Measurements from ENCODE around the gene STK39.
A peak's percentile ranks its signal among the peaks of the same experiment; 100 is the strongest.

Gene STK39

DNA sequence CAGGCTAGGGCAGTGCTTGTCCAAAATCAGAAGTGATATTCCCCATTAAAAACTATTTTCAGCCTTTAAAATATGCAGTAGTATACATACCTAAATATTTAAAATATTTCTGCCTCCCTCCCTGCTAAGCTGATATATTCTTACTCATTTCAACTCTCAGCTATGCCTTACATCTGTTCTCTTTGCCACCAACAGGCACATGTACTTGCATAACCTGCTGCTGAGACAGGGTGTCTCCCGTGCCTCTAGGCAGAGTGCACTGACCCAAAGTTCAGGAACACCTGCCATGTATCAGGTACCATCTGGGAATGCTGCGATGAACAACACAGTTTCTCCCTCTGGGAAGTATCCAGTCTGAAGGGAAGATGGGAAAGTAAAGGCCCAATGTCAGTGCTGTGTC lies 91.7 kb downstream of the STK39 start:
- no peak for DNase-seq

DNA sequence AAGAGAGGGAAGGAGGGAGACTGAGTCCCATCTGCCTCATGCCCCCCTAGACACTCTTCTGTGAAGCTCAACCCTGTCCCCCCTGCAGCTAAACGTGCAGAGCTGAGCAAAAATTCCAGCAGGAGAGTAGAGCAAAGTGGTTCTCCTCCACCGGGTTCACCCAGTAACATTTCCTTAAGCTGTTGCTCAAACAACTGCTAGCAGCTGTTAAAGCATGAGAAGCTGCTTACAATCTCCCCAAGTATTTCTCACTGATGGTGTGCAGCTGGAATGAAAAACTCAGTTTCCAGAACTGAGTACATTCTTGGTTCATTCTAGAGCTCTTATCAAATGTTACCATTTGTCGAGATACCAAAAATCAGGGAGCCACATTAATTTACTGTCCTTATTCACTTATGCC lies 92.3 kb downstream of the STK39 start:
- DNase-seq, result no peak

DNA sequence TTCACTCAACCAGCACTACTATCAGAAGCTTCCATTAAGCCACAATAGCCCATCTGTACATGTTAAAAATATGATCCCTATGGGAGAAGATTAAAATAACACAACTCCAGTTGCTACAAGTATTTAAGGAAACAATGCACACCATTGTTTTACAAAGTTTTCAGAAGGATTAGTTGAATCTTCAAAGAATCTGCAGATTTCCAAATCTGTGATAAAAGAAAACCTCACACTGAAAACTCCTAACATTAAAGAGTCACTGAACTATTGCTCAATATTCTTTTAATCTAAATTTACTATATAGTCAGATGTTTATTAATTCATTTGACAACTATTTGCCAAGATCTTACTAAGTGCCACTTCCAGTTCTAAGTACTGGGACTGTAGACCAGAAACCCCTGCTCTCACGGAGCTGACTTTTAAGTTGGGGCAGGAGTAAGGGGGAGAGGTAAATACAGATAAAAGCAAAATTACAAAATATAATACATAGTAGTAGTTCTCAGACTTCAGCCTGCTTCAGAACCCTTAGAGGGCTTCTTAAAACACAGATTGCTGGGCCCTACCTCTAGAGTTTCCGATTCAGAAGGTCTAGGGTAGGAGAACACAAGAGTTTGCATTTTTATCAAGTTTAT lies 94.4 kb downstream of the STK39 start:
- DNase-seq, result no peak

DNA sequence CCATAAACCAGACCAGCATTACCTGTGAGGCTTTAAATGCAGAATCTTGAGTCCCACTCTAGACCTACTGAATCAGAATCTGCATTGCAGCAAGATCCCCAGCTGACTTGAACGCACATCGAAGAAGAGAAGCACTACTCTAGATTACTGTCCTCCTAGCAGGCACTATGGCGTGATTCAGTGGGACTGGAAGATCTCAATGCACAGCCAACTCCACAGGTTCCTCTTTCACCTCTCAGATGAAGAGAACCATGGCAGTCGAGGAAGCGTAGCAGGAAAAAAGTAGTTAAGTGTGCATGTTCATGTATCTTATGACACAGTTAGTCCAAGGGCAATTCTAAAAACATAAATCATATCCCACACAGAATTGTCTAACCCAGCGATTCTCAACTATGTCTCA lies 97.4 kb downstream of the STK39 start:
- no peak for DNase-seq

DNA sequence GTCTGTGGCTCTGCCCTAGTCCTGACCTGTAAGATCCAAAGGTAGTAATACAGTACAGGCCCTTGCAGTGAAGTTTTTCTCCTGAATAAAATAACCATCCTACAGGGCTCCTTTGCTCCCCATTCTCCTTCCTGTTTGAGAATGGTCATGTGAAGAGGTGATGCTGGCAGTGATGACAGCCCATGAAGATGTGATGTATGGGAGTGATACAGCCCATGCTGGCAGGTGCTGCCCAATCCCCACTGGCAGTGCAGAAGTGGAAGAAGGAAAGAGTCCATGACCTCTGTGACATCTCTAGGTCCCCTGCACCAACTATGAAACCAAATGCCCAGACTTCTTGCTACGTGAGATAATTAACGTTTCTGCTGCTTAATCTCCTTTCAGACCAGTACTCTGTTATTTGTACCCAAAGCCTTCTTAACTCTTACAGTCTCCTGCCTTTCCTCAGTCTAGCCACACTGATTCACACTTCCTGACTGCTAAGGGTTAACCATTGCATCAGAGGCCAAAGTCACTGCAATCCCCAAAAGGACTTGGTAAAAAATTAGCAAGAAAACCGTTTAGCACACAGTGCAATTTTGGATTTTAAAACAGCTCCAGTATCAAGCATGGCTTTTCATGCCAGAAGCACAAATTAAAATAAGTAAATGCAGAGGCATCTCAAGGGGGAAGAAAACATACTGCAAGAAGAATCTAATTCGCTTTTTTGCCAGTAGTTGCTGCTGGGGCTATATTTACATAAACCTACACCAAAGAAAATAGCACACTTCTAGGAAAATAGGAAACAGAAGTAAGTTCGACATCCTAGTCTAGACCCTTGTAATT lies 98.0 kb downstream of the STK39 start:
- no peak for DNase-seq

DNA sequence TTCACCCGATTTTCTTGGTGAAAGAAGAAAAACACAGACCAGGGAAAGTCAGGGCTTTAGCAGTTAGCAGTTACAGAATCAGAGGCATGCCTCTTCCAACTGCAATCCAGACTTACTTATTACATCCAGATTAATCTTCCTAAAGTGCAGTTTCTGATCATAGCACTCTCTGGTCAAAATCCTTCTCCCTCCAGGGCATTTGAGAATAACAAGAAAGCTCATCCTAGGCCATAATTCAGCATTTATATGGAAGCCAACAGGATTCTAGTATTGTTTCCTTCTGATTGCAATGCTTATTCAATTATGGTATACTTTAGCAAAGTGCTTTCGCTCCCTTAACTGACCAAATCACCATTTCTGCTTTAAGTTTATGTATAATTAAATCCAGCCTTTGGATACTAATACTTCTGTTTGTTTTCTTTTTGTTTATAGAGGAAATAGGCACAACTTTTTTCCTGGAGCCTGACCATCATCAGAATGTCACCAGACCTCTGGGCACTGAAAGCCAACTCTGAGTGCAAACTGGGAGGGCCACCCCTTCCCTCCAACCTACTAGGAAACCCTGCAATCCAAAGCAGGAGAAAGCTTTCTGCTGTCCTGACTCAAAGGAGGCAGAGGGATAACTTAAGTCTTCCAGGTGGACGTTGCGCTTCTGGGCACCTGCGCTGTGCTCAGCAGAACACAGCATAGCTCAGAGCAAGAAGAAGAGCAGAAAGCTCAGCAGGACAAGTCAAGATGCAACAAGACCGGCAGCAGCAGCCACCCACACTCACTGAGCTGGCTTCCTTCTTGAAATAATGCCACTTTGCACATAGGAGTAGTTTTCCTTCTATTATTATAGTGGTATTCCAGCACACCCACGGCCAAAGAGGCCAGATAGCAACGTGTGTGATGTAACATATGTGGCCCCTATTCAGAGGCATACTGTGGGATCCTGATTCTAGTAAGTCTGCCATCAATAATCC lies 99.3 kb downstream of the STK39 start:
- no peak for DNase-seq

DNA sequence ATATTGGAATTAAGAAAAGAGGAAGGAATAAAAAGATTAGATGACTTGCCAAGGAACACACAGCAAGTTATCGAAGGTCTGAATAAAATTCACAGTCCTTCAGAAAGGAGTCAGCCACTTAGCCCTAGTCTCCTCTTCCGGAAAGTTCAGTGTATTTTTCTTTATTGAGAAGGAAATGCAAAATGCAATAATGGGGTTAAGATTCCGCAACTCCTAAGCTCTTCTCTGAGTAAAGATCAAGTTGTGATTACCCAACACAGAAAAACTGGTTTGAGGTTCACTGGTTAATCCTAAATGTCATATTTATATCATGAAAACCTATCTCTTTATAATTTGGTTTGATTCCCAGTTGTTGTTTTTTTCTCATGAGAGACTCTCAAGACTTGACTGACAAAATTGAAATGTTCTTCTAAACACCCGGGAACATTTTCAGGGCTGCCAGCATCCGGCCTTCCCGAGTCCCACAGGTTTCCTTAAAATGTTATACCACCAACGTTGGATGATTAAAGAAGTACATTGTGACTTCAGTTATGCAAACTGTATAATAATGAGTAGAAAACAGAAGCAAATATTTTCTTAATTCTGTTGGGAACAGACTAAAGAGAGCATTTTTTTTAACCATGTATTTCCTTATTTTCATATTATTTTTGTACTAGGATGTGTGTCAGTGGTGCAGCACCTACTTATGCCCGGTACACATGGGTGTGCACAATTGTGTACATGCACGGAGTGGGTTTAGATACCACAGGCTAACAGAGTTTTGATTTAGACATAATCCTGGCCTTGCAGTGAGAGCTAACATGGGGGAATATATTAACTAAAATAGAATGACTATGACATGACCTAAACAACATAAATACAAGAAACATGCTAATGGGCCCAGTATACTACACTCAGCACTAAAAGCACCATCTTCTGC lies 100.2 kb downstream of the STK39 start:
- peak; percentile 65 for DNase-seq

DNA sequence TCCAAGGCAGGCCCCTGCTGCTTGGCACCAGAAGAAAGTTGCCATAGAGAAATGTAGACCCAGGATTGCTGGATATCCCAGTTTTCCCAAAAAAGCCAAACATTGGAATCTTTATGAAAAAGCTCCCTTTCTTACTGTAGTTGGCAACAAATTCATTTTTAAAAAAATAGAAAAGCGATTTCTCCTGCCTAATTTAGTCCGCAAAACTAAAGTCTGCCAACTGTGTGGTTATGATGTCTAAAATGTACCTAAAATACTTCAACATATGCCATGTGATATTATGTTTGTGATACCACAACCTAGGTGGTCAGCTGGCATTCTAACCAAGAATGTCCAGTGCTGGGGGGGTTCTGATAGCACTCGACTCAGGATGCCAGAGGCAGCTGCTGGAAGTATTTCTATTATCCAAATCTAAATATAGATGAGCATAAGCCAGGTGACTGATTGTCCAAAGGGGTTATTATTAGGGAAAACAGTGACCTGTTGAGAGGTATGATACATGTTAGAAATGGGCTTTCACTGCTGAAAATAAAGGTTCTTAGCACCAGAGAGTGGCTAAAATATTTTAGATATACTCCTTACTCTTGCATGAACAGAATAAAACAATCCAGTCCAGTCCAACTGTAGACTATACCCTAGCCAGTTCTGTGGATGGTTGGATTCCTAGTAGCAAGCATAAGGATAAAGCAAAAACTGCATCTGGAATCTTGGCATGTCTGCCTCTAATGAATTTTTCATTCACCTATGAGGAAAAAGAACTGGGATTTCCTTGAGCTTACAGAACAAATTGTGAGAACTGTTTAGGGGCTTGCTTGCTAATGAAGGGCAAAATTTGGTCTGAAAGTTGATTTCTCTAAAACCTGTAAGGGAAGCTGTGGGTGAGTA lies 101.7 kb downstream of the STK39 start:
- no peak for DNase-seq

DNA sequence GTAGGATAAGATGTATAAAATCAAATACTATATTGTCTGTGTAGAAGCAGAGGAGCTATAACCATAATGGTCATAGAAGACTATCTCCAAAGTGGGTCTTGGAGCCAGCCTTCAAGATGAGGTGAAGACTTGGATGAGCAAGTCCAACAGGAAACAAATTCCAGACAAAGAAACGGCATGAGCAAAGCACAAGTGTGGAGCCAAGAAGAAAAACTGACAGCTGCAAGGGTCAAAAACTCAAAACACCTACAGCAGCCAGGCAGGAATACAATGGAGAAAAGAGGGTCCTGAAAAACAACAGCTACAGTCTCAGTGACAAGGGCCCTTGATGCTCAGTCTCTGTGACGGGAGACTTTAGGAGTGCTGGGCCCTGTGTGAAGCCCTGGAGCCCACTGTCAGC lies 102.4 kb downstream of the STK39 start:
- DNase-seq, result no peak

DNA sequence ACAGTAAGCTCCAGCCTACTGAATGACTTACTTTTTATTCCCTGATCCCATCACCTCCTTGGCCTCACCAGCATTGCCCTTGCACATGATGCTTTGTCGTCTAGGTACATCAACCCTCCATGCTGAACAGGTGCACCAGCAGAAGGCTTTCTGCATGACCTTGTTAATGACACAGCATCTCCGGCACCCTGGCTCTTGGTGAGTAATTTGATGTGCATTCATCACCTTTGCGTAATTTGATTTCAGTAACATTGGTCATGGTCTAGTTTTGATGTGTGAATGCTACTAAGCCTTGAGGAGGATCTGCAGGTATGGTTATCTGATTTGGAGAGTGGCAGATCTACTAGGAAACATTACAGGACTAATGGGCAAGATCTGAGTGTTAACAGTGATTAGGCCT lies 103.6 kb downstream of the STK39 start:
- no peak for DNase-seq

DNA sequence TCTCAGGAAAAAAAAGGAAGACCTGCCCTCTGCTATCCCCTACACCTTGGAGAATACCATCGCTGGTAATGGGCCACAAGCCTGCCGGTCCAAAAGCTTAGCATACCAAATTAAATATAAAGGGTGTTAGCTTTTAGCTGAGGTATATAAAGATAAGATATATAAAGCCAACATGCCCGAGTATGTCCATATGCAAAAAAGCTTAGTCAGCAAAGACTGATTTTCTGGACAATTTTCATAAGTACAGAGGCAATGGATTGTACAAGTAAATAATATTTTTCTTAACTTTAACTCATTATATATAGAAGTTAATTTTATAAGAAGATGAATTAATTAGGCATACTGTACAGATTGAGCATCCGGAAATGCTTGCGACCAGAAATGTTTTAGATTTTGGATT lies 106.5 kb downstream of the STK39 start:
- no peak for DNase-seq

DNA sequence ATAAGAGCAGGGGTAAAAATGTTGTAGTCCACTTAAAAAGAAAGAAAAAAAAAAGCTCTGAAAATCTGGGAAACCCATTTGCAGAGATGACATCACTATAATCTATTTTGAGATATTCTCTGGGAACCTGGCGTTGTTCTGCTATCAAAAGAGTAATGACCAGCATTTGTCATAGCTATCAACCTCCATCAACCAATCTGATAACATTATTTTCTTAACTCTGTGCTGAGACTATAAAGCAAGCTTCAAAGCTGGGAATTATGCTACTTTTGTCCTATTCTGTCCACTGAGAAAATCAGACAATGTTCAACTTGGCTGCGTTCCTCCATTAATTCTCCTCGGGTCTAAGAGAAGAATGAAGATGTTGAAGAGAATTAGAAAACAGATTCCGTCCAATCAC lies 107.5 kb downstream of the STK39 start:
- no peak for DNase-seq

DNA sequence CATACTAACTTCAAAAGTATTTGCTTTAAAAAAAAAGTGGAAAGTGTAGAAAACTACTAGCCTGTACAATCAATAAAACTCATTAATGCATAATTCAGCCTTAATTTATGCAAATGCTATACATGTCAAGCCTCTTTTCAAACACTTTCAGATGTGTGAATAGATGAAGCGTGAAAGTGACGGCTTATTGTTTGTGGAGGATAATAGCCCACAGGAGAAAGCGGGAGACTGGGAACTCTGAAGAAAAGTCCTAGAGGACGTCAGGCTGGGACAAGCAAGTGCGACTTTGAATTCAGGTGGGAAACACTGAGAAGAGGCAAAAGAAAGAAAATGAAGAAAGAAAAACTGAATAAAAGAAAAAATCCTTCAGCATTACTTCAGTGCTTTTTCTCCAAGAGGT lies 108.5 kb downstream of the STK39 start:
- no peak for DNase-seq

DNA sequence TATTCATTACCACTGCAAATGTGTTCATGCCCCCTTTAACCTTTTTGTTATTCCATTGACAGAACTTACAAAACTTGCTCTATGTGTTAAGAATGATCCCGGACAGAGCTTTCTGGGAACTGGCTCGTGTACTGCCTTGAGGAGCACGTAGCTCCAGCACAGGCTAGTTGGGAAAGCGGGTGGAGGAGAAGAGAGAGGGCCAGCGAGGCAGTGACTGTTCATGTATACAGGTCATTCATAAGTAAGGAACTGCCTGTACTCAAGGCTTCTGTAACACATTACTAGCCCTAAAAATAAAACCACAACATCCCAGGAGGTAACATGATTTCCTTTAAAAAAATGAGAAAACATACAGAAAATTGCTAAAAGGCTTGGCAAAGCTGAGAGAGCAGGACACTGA lies 109.0 kb downstream of the STK39 start:
- DNase-seq, result no peak

DNA sequence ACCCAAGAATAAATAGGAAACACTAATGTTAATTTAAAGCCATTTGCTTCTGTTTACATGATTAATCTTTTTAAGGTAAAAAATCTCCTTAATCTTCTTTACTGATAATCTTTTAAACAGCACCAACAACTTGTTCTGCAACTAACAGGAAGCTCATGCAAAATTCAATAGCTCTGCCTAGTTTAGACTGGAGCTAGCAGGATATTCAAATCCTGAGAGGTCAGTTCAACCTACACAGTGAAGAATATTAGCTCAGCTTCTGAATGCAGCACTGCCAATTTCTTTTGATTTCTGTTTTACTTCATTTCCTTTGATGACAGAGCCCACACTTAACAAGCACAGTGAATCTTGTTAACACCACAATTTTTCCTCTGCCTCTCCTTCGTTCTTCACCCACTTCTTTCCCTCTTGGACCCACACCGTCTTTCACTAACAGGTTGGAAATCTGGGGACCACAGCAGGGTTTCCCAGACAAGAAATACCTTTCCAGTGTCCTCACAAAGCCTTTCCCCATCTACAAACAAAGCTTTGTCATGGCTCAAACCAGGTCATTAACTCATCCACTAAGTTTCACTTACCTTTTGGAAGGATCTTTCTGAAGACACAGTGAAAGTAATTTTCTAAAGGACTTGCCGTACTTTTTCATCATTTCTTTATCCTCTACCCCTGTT lies 109.8 kb downstream of the STK39 start:
- no peak for DNase-seq

DNA sequence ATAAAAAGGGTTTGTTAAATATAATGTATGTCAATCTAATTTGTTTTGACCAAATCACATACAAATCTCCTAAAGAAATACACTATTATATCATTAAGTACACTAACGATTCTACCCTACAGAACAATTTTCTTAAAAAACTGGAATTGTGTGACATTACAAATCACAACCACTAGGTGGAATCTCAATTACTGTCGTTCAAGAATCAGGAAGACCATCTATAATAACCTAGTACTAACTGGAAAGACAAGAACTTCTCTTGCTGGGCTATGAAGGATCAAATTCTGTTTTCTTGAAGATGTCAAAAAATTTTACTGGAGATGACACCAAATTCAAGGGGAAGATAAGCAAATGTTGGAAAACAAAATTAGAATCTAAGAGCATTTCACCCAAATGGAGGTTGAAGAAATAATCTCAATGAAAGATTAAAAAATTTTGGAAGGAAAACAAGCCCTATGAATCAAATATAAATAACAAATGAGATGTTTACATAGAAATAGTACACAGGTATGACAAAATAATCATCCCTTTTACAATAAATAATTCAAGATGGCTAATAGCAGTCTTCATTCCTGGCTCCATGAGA lies 110.9 kb downstream of the STK39 start:
- peak; percentile 51 for DNase-seq

DNA sequence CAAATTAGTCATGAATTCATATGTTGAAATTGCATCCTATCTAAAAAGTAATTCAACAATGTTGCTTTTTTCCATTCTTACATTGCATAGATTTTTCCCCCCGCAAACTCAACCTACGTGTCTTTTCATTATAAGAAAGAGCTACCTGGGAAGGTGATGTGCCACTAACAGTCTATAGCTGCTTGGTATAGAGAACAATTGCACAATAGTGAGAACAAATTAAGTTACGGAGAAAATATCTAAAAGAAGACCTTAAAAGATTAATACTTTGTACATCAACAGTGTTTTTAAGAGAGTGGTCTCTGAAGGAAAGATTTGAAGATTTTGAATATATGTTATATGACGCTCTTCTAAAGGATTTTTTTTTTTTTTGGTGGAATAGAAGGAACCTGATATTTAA lies 111.8 kb downstream of the STK39 start:
- DNase-seq, result no peak

DNA sequence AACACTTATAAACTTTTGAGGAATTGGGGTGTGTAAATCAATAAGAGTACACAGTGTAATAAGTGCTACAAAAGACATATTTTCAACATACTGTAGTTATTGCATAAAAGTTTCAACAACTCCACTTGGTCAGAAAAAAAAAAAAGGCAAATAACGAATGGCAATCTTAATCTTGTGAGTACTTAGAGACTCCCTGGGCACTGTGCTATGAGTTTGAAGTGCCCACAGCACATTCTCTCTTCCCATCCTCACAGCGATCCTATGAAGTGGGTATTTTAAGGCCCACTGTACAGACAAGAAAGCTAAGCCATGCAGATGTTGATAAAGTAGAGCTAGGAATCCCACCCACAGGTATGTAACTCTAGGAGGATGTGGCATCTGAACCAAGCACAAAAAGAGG lies 112.3 kb downstream of the STK39 start:
- DNase-seq, result no peak

DNA sequence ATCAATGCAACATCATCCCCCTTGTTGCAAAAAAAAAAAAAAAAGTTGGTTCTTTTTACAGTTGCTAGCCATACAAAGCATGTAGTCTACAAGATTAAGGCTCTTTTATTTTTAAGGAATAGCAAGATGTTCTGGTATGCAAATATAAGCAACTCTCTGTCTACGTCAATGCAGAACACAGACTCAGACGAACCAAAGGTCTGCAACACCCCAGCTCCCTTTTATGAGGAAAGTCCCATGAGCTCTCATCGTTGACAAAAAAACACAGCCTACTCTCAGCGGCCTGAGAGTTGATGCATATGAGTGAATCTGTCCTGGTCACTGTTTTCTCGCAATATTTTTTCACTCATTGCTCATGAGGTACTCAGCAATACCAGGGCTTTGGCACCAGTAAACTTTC lies 112.9 kb downstream of the STK39 start:
- DNase-seq, result no peak

DNA sequence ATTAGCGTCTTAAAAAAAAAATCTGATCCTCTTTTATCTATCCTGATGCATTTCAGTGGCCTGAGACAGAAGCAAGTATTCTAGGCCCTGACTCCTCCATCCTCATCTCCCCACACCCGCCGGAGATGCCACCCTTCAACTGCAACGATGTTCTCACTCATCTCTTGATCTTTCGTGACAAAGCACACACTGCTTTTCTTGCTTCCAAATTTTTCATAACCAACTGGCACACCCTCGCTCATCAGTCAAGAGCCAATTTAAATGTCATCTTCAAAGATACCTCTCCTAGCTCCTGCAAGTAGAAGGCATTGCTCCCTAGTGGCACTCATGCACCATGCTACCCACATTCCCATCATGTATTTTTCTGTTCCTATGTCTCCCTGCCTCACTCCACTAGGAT lies 115.0 kb downstream of the STK39 start:
- no peak for DNase-seq

Data from inflammatory macrophage treated with lipopolysaccharide for 4 hours (primary cell).